Activated CD8-positive, alpha-beta T cell treated with anti-CD3 and anti-CD28 coated beads, Interleukin-2, amount 10 ng/mL, durations not matched to agents 7 days and 5 days (primary cell): ENCODE measurements around the gene TSC22D3. TPM values are rescaled to one million over a fixed set of nuclear protein-coding genes. Genes with fewer than 3 reads are reported as not detected.
A peak's percentile ranks its signal among the peaks of the same experiment; 100 is the strongest.

Source experiments
- ATAC-seq: fragments of 150-1000 bp; cut with Tn5 transposase; one replicate; pipeline ENCODE4 v1.10.0; 2021; ENCODE audit warnings: moderate library complexity
- CTCF ChIA-PET: fragments of 350-600 bp; sonication (Branson Sonifier 250); formaldehyde crosslinking; loops from one replicate; lab custom pipeline; 2021; ENCODE audit warnings: antibody characterized with exemption; lab: Charles Lee
- POLR2A ChIA-PET: fragments of 350-600 bp; sonication (Branson Sonifier 250); formaldehyde crosslinking; loops from one replicate; lab custom pipeline; 2021; ENCODE audit warnings: antibody characterized with exemption; lab: Charles Lee
- DNase-seq: peaks from one replicate; pipeline ENCODE4 v3.0.0-alpha.2; 2020
- H3K27ac Mint-ChIP-seq: one replicate; pipeline ENCODE4 v1.8.0; 2021; ENCODE audit warnings: mild to moderate bottlenecking, mixed read lengths
- H3K27me3 Mint-ChIP-seq: one replicate; pipeline ENCODE4 v1.8.0; 2021; ENCODE audit warnings: low read depth, mixed read lengths
- H3K36me3 Mint-ChIP-seq: one replicate; pipeline ENCODE4 v1.8.0; 2021; ENCODE audit warnings: low read depth, mixed read lengths
- H3K4me1 Mint-ChIP-seq: one replicate; pipeline ENCODE4 v1.8.0; 2021; ENCODE audit warnings: low read depth, mixed read lengths
- H3K4me3 Mint-ChIP-seq: one replicate; pipeline ENCODE4 v1.8.0; 2021; ENCODE audit warnings: mild to moderate bottlenecking, mixed read lengths
- H3K9me3 Mint-ChIP-seq: one replicate; pipeline ENCODE4 v1.8.0; 2022; ENCODE audit warnings: mixed read lengths; ENCODE audit not compliant: insufficient read depth
- total RNA-seq, 2 experiments: library from RNA; stranded (reverse); gene quantifications; one replicate each; pipeline ENCODE4 v1.2.3, GENCODE V29; 2021

Gene TSC22D3
- total RNA-seq, 2 experiments from 2014 or later: 54.8 TPM

- H3K4me3 Mint-ChIP-seq: peak overlapping the region; percentile 90
- DNase-seq: no peak
- no peaks in the 10 kb centered on the region for H3K9me3 Mint-ChIP-seq
- H3K4me1 Mint-ChIP-seq: peaks cover 42% of the 10 kb centered on the region
- ATAC-seq: peak; percentile 9
- H3K36me3 Mint-ChIP-seq: peaks cover 27% of the 10 kb centered on the region
- ChIA-PET CTCF (interaction anchor here (0.8 to 14.6 kb wide), 8 partner anchors 24 to 179 kb away, joined by 3 to 308 read pairs (median 12); partner anchors contain the start of genes NCBP2L, PRPS1 and TSC22D3), POLR2A (interaction anchor here (1.3 to 11.6 kb wide), 6 partner anchors 25 to 88 kb away, joined by 6 to 292 read pairs (median 14); partner anchors contain the start of genes PRPS1 and TSC22D3)
- peak overlapping the region; percentile 88 for H3K27ac Mint-ChIP-seq
- no peaks in the 10 kb centered on the region for H3K27me3 Mint-ChIP-seq
These were observed 59.4 kb downstream of the TSC22D3 start for GRCh38 chrX:107716118-107716684.

GRCh38 chrX:107715331-107716117 lies 60.1 kb downstream of the TSC22D3 start:
- H3K4me1 Mint-ChIP-seq: peaks cover 49% of the 10 kb centered on the region
- CTCF ChIA-PET: interaction anchor here (0.8 to 14.6 kb wide), 7 partner anchors 26 to 87 kb away, joined by 3 to 308 read pairs (median 15); partner anchors contain the start of genes NCBP2L, PRPS1 and TSC22D3
- POLR2A ChIA-PET: interaction anchor here (2.0 to 11.6 kb wide), 5 partner anchors 26 to 87 kb away, joined by 11 to 292 read pairs (median 14); partner anchors contain the start of genes PRPS1 and TSC22D3
- peak overlapping the region; percentile 83 for H3K27ac Mint-ChIP-seq
- no peaks in the 10 kb centered on the region for H3K9me3 Mint-ChIP-seq
- DNase-seq (peak; percentile 22), ATAC-seq (no peak)
- H3K4me3 Mint-ChIP-seq: peak overlapping the region; percentile 90
- H3K36me3 Mint-ChIP-seq: peaks cover 28% of the 10 kb centered on the region
- no peaks in the 10 kb centered on the region for H3K27me3 Mint-ChIP-seq

DNA sequence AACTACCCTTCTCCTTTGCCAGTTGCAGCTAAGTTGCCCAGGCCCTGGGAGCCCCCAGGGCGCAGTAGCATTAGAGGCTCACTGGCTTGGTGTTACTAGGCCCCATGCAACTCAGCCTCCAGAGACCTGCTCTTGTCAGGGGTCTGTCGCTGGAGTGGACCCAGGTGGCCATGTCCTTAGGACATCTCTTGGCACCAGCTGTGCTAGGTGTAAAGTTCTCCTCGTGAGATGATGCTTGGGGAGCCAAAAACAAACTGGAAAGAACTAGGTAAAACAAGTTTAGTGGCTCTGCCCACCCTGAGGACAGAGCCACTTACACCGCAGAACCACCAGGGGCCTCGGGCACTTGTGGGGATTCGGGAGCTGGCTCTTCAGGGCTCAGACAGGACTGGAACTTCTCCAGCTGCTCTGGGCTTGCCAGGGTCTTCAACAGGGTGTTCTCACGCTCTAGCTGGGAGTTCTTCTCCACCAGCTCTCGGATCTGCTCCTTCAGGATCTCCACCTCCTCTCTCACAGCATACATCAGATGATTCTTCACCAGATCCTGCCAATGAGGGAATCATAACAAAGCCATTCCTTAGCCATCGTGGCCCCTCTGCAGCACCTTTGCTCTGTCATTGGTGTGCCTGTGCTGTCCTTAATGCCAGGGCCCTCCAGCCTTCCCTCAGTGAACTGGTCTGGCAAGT lies 61.2 kb downstream of the TSC22D3 start:
- Mint-ChIP-seq H3K27ac (peak overlapping the region; percentile 83), H3K4me3 (peak overlapping the region; percentile 90), H3K27me3 (no peaks in the 10 kb centered on the region), H3K4me1 (peaks cover 53% of the 10 kb centered on the region), H3K36me3 (peaks cover 28% of the 10 kb centered on the region), H3K9me3 (no peaks in the 10 kb centered on the region)
- no peak for DNase-seq
- ChIA-PET CTCF (interaction anchor here (0.6 to 14.6 kb wide), 3 partner anchors 15 to 63 kb away, joined by 3 to 308 read pairs (median 17); partner anchors contain the start of gene NCBP2L), POLR2A (interaction anchor here (3.0 to 11.6 kb wide), 3 partner anchors 38 to 86 kb away, joined by 14 to 292 read pairs (median 18); partner anchors contain the start of genes PRPS1 and TSC22D3)
- ATAC-seq: no peak

- DNase-seq: no peak
- H3K4me3 Mint-ChIP-seq: no peak overlapping the region
- peaks cover 53% of the 10 kb centered on the region for H3K4me1 Mint-ChIP-seq
- peaks cover 28% of the 10 kb centered on the region for H3K36me3 Mint-ChIP-seq
- no peaks in the 10 kb centered on the region for H3K27me3 Mint-ChIP-seq
- ChIA-PET POLR2A (interaction anchor here (11.6 kb wide), 1 partner anchor 37 kb away, joined by 292 read pairs; no protein-coding TSS in a partner anchor), CTCF (interaction anchor here (14.6 kb wide), 1 partner anchor 38 kb away, joined by 308 read pairs; no protein-coding TSS in a partner anchor)
- no peak for ATAC-seq
- H3K9me3 Mint-ChIP-seq: no peaks in the 10 kb centered on the region
- H3K27ac Mint-ChIP-seq: no peak overlapping the region
These were observed 61.9 kb downstream of the TSC22D3 start for GRCh38 chrX:107713543-107714205.

GRCh38 chrX:107713203-107713542 lies 62.4 kb downstream of the TSC22D3 start:
- Mint-ChIP-seq H3K36me3 (peaks cover 28% of the 10 kb centered on the region), H3K27me3 (no peaks in the 10 kb centered on the region), H3K9me3 (no peaks in the 10 kb centered on the region), H3K4me1 (peaks cover 50% of the 10 kb centered on the region), H3K27ac (no peak overlapping the region), H3K4me3 (no peak overlapping the region)
- ChIA-PET POLR2A (interaction anchor here (11.6 kb wide), 1 partner anchor 37 kb away, joined by 292 read pairs; no protein-coding TSS in a partner anchor), CTCF (interaction anchor here (1.1 to 14.6 kb wide), 2 partner anchors 37 to 63 kb away, joined by 3 to 308 read pairs; partner anchors contain the start of gene TSC22D3)
- ATAC-seq (no peak), DNase-seq (no peak)

DNA sequence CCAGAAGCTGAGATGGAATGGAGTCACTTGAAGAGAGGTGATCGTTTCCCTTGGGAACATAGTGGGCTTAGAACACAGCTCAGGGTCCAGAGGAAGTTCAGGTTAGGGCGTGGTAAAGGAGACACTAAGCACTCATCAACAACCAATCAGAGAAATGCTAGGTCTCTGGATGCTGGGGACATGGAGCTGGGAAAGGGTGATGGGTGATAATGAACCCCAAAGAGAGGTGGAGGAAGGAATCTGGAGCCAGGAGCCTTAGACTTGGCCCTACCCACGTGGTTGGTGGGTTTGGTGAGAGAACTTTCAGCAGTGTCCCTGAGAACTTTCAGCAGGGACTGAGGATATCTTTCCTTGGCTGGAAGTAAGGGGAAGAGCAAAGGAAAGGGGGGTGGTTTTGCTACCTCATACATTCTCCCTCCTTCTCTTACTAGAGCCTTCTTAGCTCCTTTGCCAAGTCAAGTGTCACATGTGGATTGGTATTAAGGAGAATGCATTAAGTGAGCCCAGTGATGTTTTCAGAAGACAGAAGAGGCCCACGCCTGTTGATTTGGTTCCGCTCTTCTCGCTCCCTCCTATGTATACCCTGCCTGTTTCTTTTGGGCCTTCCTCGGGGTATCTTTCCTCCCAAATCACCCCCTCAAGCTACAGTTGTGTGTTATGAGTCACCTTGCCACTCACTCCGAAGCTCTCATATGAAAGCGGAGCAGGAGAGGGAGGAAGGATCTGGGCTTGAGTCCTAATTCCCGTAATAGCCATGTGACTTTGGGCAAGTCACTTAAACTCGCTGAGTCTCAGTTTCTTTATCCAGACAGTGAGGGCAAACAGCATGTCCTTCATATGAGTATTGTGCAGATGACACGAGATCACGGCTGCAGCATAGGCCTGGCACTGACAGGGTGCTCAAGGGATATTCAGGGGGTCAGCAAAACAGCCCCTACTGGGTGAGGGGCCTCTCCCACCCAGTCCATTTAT lies 63.1 kb downstream of the TSC22D3 start:
- peak overlapping the region; percentile 57 for H3K27ac Mint-ChIP-seq
- H3K27me3 Mint-ChIP-seq: peaks cover 2% of the 10 kb centered on the region
- H3K4me3 Mint-ChIP-seq: no peak overlapping the region
- ChIA-PET CTCF (interaction anchor here (1.1 to 14.6 kb wide), 2 partner anchors 37 to 63 kb away, joined by 3 to 308 read pairs; partner anchors contain the start of gene TSC22D3), POLR2A (interaction anchor here (0.6 to 11.6 kb wide), 4 partner anchors 13 to 83 kb away, joined by 3 to 292 read pairs (median 4); no protein-coding TSS in a partner anchor)
- H3K4me1 Mint-ChIP-seq: peaks cover 44% of the 10 kb centered on the region
- H3K9me3 Mint-ChIP-seq: no peaks in the 10 kb centered on the region
- no peak for DNase-seq
- ATAC-seq: no peak
- H3K36me3 Mint-ChIP-seq: peaks cover 28% of the 10 kb centered on the region

GRCh38 chrX:107711521-107712181 lies 63.9 kb downstream of the TSC22D3 start:
- H3K27ac Mint-ChIP-seq: peak overlapping the region; percentile 86
- no peaks in the 10 kb centered on the region for H3K9me3 Mint-ChIP-seq
- ATAC-seq (no peak), DNase-seq (no peak)
- ChIA-PET CTCF (interaction anchor here (1.1 to 14.6 kb wide), 3 partner anchors 27 to 66 kb away, joined by 4 to 308 read pairs (median 7); partner anchors contain the start of gene NCBP2L), POLR2A (interaction anchor here (0.6 to 11.6 kb wide), 7 partner anchors 13 to 84 kb away, joined by 3 to 292 read pairs (median 3); partner anchors contain the start of gene PRPS1)
- H3K4me1 Mint-ChIP-seq: peaks cover 38% of the 10 kb centered on the region
- peaks cover 2% of the 10 kb centered on the region for H3K27me3 Mint-ChIP-seq
- peaks cover 26% of the 10 kb centered on the region for H3K36me3 Mint-ChIP-seq
- H3K4me3 Mint-ChIP-seq: peak overlapping the region; percentile 59

DNA sequence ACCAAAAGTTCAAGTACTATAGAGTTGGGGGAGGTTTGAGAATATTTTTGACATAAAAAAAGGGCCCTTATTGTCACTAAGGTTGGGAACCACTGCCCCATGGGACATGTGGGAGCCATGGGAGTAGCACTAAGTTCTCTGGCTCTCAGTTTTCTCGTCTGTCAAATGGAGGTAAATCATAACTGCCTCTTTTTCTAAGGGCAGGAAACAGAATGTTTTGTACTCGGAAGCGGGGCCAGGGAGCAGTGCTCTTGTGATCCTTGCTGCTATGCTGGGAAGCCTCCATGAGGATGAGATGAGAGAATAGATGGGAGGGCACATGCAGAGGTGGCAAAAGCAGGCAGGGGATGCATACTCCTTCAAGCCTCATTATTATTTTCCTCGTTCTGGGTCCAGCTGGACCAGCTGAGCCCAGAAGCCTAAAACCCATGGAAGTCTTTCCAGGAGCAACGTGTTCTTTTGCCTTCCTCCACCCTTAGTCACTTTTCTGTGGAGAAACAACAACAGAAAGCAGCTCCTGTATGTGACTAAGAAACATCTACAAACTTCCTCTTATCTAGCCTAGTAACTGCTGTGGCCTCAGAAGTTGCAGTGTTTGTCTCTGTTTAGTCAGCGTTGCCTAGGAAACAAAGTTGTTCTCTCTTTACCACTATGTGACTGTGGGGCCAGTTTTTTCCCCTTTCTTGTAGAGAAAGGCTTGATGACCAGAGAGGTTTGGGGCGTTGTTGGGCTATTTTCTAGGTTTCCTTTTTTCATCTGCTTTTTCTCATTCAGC lies 64.8 kb downstream of the TSC22D3 start:
- ChIA-PET POLR2A (interaction anchor here (0.7 to 11.6 kb wide), 6 partner anchors 12 to 83 kb away, joined by 3 to 292 read pairs (median 4); partner anchors contain the start of gene PRPS1), CTCF (interaction anchor here (1.1 to 14.6 kb wide), 3 partner anchors 26 to 66 kb away, joined by 4 to 308 read pairs (median 7); partner anchors contain the start of gene NCBP2L)
- Mint-ChIP-seq H3K4me1 (peaks cover 35% of the 10 kb centered on the region), H3K4me3 (peak overlapping the region; percentile 59), H3K9me3 (no peaks in the 10 kb centered on the region), H3K27ac (peak overlapping the region; percentile 86), H3K36me3 (peaks cover 23% of the 10 kb centered on the region), H3K27me3 (peaks cover 2% of the 10 kb centered on the region)
- peak; percentile 62 for ATAC-seq
- peak; percentile 75 for DNase-seq
